ENCODE results near the gene SMYD4.

DNA sequence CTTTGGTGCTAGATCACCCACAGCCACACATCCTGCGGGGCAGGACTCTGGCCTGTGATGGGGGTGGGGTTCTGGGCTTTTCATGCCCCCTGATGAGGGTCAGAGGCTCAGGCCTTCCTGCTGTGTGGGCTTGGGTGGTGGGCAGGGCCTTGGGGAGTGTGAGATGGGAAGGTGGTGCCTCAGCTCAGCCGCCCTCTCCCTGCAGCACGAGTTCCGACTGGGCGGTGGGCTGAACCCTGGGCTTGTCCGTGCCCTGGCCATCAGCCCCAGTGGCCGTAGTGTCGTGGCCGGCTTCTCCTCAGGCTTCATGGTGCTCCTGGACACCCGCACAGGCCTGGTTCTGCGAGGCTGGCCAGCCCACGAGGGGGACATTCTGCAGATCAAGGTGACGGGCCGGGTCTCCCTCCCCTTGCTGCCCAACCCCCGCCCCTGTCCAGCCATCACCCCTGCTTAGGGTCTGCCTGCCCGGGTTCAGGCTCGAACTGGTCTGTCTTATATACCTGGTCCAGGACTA, 93.8 kb downstream of the SMYD4 start:
- TF ChIP-seq, protein P1, sequence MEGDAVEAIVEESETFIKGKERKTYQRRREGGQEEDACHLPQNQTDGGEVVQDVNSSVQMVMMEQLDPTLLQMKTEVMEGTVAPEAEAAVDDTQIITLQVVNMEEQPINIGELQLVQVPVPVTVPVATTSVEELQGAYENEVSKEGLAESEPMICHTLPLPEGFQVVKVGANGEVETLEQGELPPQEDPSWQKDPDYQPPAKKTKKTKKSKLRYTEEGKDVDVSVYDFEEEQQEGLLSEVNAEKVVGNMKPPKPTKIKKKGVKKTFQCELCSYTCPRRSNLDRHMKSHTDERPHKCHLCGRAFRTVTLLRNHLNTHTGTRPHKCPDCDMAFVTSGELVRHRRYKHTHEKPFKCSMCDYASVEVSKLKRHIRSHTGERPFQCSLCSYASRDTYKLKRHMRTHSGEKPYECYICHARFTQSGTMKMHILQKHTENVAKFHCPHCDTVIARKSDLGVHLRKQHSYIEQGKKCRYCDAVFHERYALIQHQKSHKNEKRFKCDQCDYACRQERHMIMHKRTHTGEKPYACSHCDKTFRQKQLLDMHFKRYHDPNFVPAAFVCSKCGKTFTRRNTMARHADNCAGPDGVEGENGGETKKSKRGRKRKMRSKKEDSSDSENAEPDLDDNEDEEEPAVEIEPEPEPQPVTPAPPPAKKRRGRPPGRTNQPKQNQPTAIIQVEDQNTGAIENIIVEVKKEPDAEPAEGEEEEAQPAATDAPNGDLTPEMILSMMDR (IDR thresholded peaks at IDR 0.05), result no peak
- TF ChIP-seq POLR2A (IDR thresholded peaks at IDR 0.05), result no peak

All from adrenal gland (tissue), 5 donors.